CD1c-positive myeloid dendritic cell (primary cell): ENCODE measurements around the gene RAC2.
A peak's percentile ranks its signal among the peaks of the same experiment; 100 is the strongest.

Experiments used
- DNase-seq: peaks from one replicate; pipeline ENCODE4 v3.0.0-alpha.2; 2016; ENCODE audit errors: extremely low spot score

RAC2 gene

GRCh38 chr22:37221424-37222333 is 22.4 kb downstream of the RAC2 start:
- DNase-seq: no peak

GRCh38 chr22:37220543-37220981 is 23.5 kb downstream of the RAC2 start:
- DNase-seq: peak; percentile 42

- DNase-seq: no peak
Observed at GRCh38 chr22:37219533-37219932, 24.5 kb downstream of the RAC2 start.

- peak; percentile 61 for DNase-seq
Observed at GRCh38 chr22:37218771-37219411, 25.2 kb downstream of the RAC2 start.

- DNase-seq: no peak
Observed at GRCh38 chr22:37218399-37218770, 25.7 kb downstream of the RAC2 start.

- DNase-seq: no peak
Observed at GRCh38 chr22:37215890-37216289, 28.2 kb downstream of the RAC2 start.

GRCh38 chr22:37214731-37215030 is 29.4 kb downstream of the RAC2 start:
- DNase-seq: no peak

GRCh38 chr22:37213941-37214730 is 29.9 kb downstream of the RAC2 start:
- no peak for DNase-seq

GRCh38 chr22:37213218-37213855 is 30.7 kb downstream of the RAC2 start:
- no peak for DNase-seq

GRCh38 chr22:37212174-37212906 is 31.7 kb downstream of the RAC2 start, which contains the start of gene SSTR3:
SSTR3 (minus strand) TSS chr22:37212477; CDS start chr22:37207803, 4,674 bp downstream.
- no peak for DNase-seq

- DNase-seq: no peak
Observed at GRCh38 chr22:37211866-37212173, 32.2 kb downstream of the RAC2 start.

GRCh38 chr22:37211075-37211865 is 32.8 kb downstream of the RAC2 start:
- no peak for DNase-seq

- DNase-seq: no peak
Observed at GRCh38 chr22:37210041-37210803, 33.8 kb downstream of the RAC2 start.

GRCh38 chr22:37209140-37209845 is 34.8 kb downstream of the RAC2 start:
- no peak for DNase-seq

GRCh38 chr22:37208401-37209139 is 35.5 kb downstream of the RAC2 start:
- DNase-seq: no peak

GRCh38 chr22:37207981-37208380 is 36.1 kb downstream of the RAC2 start:
- DNase-seq: no peak

- no peak for DNase-seq
Observed at GRCh38 chr22:37206841-37207821, 36.9 kb downstream of the RAC2 start.
